GM21737 (cell line): ENCODE measurements around the gene TNFRSF1B.

Experiments used
- ATAC-seq: cut with Tn5 transposase; IDR thresholded peaks from one replicate; pipeline ENCODE4 v1.9.1; 2021; ENCODE audit warnings: mild to moderate bottlenecking, moderate library complexity; ENCODE audit not compliant: unreplicated experiment

Gene TNFRSF1B

GRCh38 chr1:12188657-12189327 is 22.0 kb downstream of the TNFRSF1B start:
- no peak for ATAC-seq

GRCh38 chr1:12189328-12189682 is 22.5 kb downstream of the TNFRSF1B start:
- ATAC-seq: no peak

DNA sequence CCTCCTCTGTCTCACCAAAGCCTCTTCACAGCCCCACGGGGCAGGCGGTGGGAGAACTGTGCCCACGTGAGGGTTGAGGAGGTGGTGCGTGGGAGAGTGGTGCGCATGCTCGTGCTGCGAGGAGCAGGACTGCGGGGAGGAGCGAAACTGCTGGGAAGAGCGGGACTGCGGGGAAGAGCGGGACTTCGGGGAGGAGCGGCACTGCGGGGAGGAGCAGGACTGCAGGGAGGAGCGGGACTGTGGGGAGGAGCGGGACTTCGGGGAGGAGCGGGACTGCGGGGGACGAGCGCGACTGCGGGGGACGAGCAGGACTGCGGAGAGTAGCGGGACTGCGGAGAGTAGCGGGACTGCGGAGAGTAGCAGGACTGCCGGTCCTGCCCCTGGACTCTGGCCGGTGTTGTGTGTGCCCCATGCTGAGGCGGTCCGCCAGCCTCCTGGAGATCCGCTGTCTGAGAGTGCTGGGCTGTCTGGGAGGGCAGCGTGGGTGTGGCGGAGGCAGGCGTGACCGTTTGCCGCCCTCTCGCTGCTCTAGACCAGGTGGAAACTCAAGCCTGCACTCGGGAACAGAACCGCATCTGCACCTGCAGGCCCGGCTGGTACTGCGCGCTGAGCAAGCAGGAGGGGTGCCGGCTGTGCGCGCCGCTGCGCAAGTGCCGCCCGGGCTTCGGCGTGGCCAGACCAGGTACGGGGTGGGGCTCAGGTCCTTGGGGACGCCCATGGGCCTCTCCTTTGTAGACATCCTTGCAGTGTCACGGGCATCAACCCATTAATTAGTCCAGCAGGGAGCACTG is 24.6 kb downstream of the TNFRSF1B start:
- ATAC-seq: no peak

DNA sequence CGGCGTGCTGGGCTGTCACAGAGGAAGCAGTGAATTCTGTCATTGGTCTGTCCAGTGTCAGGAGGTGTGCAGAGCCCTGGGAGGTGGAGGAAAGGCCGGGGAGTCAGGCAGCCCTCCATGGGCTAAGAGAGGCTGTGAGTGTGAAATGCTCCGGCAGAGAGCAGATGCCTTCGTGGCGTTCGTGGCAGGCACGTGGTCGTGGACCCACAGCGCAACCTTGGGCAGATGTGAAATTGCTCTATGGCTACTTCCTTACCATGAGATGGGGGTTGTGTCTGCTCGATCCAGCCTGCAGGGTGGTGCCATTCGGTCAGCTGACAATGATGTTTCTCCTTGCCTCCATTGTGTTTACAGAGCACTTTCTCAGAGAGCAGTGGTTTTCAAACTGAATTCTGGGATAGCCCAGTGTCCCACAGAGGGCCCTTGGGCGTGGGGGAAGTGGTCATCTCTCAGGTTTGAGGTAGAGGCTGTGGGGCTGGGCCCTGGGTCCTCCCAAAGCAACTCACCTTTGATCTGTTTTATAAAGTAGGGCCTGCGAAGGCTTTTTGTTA is 27.9 kb downstream of the TNFRSF1B start:
- ATAC-seq: no peak

GRCh38 chr1:12195416-12195815 is 28.6 kb downstream of the TNFRSF1B start:
- ATAC-seq: no peak

- ATAC-seq: no peak
These were observed 30.1 kb downstream of the TNFRSF1B start for GRCh38 chr1:12196641-12197482.

- no peak for ATAC-seq
These were observed 30.7 kb downstream of the TNFRSF1B start for GRCh38 chr1:12197483-12197880.

- ATAC-seq: no peak
These were observed 33.4 kb downstream of the TNFRSF1B start for GRCh38 chr1:12200208-12200607.

- ATAC-seq: no peak
These were observed 34.8 kb downstream of the TNFRSF1B start for GRCh38 chr1:12201352-12202189.

DNA sequence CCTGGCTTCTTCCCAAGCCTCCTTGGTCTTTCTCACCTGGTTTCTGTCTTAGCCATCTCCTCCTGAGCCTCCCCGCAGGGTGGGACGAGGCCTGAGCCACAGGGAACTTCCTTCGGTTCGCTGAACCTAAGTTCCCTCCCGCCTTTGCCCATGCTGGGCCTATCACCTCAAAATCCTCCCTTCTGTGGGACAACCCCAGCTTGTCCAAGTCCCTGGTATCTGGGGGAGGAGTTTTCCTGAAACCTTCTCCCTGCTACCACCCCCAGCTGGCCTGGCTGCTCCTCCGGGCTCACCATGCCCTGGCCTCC is 35.4 kb downstream of the TNFRSF1B start:
- ATAC-seq: no peak

DNA sequence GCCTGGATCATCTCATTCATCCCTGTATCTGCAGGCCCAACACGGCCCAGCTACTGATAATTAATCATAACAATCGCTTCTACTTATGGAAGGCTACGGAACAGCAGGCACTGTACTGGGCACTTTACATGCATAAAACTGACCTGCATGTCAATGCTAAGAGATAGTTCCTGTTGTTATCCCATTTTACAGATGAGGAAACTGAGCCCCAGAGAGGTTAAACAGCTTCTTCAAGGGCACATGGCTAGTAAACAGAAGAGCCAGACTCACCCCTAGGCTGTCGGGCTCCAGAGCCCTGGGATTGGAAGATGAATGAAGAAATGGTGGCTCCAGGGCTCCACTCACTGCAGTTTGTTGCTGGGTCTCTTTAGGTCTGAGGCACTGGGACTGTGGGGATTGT is 35.8 kb downstream of the TNFRSF1B start:
- no peak for ATAC-seq

GRCh38 chr1:12203216-12204007 is 36.6 kb downstream of the TNFRSF1B start:
- no peak for ATAC-seq

DNA sequence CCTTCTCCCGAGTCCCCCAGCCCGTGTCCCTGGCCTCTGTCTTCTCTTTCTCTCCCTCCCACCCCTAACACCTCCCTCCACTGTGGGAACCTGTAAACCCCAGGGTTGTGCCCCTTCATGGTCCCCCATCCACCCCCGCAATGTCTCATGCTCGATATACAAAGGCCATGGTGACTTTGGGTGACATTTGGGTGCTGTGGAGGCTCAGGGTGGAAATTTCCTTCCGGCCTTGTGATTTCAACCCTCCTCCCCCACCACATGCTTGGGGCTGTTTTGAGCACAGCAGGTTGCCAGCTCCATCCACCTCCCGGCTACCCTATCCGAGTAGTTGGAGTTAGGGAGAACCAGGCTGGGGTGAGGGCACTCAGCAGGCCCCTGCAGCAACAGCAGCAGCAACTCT is 37.3 kb downstream of the TNFRSF1B start:
- ATAC-seq: no peak

DNA sequence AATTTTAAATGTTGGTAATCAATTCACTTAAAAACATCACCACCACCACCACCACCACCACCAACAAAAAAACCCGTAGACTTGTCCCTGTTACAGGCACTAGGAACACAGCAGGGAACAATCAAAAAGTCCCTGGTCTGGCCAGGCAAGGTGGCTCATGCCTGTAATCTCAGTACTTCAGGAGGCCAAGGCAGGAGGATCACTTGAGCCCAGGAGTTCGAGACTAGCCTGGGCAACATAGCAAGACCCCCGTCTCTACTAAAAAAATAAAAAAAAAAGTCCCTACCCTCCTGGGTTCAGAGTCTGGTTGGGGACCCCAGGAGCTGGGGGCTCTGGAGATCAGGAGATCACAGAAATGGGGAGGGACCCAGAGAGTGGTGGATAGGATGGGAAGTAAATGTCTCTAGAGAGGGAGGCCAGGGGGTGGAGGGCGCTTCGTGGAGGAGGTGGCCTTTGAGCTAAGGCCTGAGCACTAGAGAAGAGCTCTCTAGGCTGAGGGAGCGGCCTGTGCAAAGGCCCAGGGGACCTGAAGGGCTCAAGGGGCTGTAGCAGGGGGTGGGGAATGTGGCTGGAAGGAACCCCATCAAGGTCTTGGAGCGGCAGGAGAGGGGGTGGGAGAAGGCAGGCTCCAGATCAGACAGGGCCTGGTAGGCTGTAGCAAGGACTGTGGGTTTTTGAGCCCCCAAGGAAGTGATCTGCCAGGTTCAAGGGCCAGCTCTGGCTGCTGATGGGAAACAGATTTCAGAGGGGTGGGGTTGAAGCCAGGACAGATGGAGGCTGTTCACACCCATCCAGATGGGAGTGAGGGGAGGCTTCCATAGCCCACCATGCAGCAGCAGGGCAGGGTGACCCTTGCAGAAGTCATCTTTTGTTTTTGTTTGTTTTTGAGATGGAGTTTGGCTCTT is 38.2 kb downstream of the TNFRSF1B start:
- no peak for ATAC-seq

- ATAC-seq: no peak
These were observed 39.4 kb downstream of the TNFRSF1B start for GRCh38 chr1:12206238-12206637.

GRCh38 chr1:12206792-12207424 is 40.1 kb downstream of the TNFRSF1B start:
- ATAC-seq: no peak

DNA sequence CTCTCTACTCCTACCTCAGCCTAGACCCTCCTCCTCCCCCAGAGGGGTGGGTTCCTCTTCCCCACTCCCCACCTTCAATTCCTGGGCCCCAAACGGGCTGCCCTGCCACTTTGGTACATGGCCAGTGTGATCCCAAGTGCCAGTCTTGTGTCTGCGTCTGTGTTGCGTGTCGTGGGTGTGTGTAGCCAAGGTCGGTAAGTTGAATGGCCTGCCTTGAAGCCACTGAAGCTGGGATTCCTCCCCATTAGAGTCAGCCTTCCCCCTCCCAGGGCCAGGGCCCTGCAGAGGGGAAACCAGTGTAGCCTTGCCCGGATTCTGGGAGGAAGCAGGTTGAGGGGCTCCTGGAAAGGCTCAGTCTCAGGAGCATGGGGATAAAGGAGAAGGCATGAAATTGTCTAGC is 41.5 kb downstream of the TNFRSF1B start:
- ATAC-seq: no peak

DNA sequence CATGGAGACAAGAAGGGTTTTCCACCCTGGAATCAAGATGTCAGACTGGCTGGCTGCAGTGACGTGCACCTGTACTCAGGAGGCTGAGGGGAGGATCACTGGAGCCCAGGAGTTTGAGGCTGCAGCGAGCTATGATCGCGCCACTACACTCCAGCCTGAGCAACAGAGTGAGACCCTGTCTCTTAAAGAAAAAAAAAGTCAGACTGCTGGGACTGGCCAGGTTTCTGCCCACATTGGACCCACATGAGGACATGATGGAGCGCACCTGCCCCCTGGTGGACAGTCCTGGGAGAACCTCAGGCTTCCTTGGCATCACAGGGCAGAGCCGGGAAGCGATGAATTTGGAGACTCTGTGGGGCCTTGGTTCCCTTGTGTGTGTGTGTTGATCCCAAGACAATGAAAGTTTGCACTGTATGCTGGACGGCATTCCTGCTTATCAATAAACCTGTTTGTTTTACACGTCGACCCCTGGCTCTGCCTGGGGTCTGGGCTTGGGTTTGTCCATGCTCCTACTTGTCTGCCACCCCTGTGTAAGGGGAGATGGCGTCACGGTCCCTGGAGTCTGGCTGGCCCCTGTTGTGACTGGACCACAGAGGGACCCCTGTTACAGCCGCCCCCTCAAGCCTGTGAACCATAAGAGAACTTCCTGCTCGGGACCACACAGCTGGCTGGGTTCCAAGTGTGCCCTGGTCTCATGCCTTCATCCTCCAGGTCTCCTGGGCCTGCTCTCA is 42.1 kb downstream of the TNFRSF1B start:
- peak; percentile 48 for ATAC-seq
